Stimulated activated naive CD8-positive, alpha-beta T cell treated with anti-CD3 and anti-CD28 coated beads, Interleukin-15, Interleukin-2, amounts not matched to agents 100 ng/mL and 50 ng/mL, for 24 hours (primary cell): ENCODE results near the gene PAPPA.

Source experiments
- H3K27ac Mint-ChIP-seq: one replicate; pipeline ENCODE4 v1.8.0; 2021; ENCODE audit warnings: mild to moderate bottlenecking, mixed read lengths
- H3K27me3 Mint-ChIP-seq: one replicate; pipeline ENCODE4 v1.8.0; 2021; ENCODE audit warnings: mixed read lengths
- H3K36me3 Mint-ChIP-seq: one replicate; pipeline ENCODE4 v1.8.0; 2021; ENCODE audit warnings: low read depth, mixed read lengths
- H3K4me1 Mint-ChIP-seq: one replicate; pipeline ENCODE4 v1.8.0; 2021; ENCODE audit warnings: low read depth, mixed read lengths
- H3K4me3 Mint-ChIP-seq: one replicate; pipeline ENCODE4 v1.8.0; 2021; ENCODE audit warnings: mild to moderate bottlenecking, mixed read lengths
- H3K9me3 Mint-ChIP-seq: one replicate; pipeline ENCODE4 v1.8.0; 2021; ENCODE audit warnings: mixed read lengths

The PAPPA gene

DNA sequence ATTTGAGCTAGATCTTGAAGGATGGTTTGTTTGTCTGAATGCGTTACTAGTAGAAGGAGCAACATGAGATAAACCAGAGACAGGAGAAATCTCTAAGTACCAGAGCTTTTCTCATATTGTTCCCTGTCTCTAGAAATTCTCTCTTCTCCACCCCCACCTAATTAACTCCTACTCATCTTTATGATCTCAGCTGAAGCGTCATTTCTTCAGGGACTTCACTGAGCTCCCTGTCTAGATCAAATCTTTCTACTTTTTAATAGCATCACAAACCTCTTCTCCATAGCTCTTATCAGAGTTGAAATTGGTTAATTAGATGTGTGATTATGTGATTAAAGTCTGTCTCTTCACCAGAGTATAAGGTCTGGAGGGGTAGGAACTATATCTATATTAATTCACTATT is 226.2 kb downstream of the PAPPA start:
- Mint-ChIP-seq H3K4me1 (peaks cover 4% of the 10 kb centered on the region), H3K9me3 (peaks cover 5% of the 10 kb centered on the region), H3K36me3 (no peaks in the 10 kb centered on the region), H3K4me3 (no peak overlapping the region), H3K27ac (no peak overlapping the region), H3K27me3 (no peaks in the 10 kb centered on the region)

DNA sequence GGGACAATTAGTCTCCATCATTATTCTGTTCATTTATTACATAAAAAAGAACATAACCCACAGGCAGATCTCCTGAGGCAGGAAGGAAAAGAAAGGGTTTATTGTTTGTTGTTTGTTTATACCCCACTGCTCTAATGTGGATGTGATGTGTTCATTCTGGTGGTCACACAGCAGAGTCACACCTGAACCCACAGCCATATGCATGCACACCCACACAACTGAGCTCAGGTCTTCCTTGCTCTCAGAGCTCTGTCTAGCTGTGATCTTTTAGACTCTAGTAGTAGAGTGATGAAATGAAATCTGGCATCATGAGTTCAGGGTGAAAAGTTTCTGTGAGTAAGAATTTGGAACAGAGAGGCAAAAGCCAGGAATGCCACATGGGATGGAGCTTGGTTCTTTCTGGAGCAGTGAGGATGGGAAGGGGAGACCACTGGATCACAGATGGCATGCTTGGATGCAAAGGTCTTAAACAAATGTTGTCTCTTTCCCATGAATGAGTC is 227.0 kb downstream of the PAPPA start:
- no peak overlapping the region for H3K27ac Mint-ChIP-seq
- no peaks in the 10 kb centered on the region for H3K36me3 Mint-ChIP-seq
- H3K4me1 Mint-ChIP-seq: peaks cover 4% of the 10 kb centered on the region

GRCh38 chr9:116381350-116381749 is 227.8 kb downstream of the PAPPA start:
- Mint-ChIP-seq H3K4me1 (peaks cover 4% of the 10 kb centered on the region), H3K27ac (no peak overlapping the region), H3K36me3 (no peaks in the 10 kb centered on the region), H3K4me3 (no peak overlapping the region), H3K9me3 (no peaks in the 10 kb centered on the region), H3K27me3 (no peaks in the 10 kb centered on the region)

More for the DNA sequence above, 227.0 kb downstream of the PAPPA start:
- H3K4me3 Mint-ChIP-seq: no peak overlapping the region
- no peaks in the 10 kb centered on the region for H3K27me3 Mint-ChIP-seq
- no peaks in the 10 kb centered on the region for H3K9me3 Mint-ChIP-seq

DNA sequence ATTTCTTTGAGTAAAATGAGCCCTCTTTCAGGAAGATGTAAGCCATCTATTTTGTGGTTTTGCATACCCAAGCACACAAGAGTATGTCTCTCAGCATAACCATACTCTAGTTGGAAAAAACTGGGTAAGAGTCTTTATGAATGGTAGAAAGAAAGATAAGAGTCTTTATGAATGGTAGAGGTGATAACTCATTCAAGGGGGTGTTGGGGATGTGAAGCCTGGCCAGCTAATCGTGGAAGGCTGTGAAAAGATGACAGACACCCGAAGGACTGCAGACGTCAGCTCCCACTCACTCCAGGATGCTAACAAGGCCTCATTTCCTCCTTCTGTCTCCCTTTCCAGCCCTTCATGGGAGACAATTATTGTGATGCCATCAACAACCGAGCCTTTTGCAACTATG is 228.5 kb downstream of the PAPPA start:
- Mint-ChIP-seq H3K27ac (no peak overlapping the region), H3K9me3 (no peaks in the 10 kb centered on the region), H3K4me1 (peaks cover 4% of the 10 kb centered on the region), H3K36me3 (no peaks in the 10 kb centered on the region), H3K27me3 (no peaks in the 10 kb centered on the region), H3K4me3 (no peak overlapping the region)

GRCh38 chr9:116383133-116383532 is 229.5 kb downstream of the PAPPA start:
- H3K9me3 Mint-ChIP-seq: no peaks in the 10 kb centered on the region

GRCh38 chr9:116383936-116384335 is 230.3 kb downstream of the PAPPA start:
- Mint-ChIP-seq H3K9me3 (no peaks in the 10 kb centered on the region), H3K27me3 (no peaks in the 10 kb centered on the region)

More at GRCh38 chr9:116383133-116383532, 229.5 kb downstream of the PAPPA start:
- H3K4me3 Mint-ChIP-seq: no peak overlapping the region
- H3K27me3 Mint-ChIP-seq: no peaks in the 10 kb centered on the region
- H3K4me1 Mint-ChIP-seq: peaks cover 4% of the 10 kb centered on the region
- H3K36me3 Mint-ChIP-seq: no peaks in the 10 kb centered on the region
- H3K27ac Mint-ChIP-seq: no peak overlapping the region

GRCh38 chr9:116387934-116388698 is 234.5 kb downstream of the PAPPA start:
- H3K27ac Mint-ChIP-seq: no peak overlapping the region
- no peak overlapping the region for H3K4me3 Mint-ChIP-seq

More at GRCh38 chr9:116383936-116384335, 230.3 kb downstream of the PAPPA start:
- H3K36me3 Mint-ChIP-seq: no peaks in the 10 kb centered on the region
- H3K4me3 Mint-ChIP-seq: no peak overlapping the region
- peaks cover 4% of the 10 kb centered on the region for H3K4me1 Mint-ChIP-seq
- no peak overlapping the region for H3K27ac Mint-ChIP-seq

GRCh38 chr9:116389541-116390302 is 236.1 kb downstream of the PAPPA start:
- Mint-ChIP-seq H3K4me1 (no peaks in the 10 kb centered on the region), H3K4me3 (no peak overlapping the region), H3K9me3 (no peaks in the 10 kb centered on the region), H3K27me3 (no peaks in the 10 kb centered on the region), H3K27ac (no peak overlapping the region), H3K36me3 (no peaks in the 10 kb centered on the region)

More at GRCh38 chr9:116387934-116388698, 234.5 kb downstream of the PAPPA start:
- H3K4me1 Mint-ChIP-seq: no peaks in the 10 kb centered on the region
- H3K36me3 Mint-ChIP-seq: no peaks in the 10 kb centered on the region
- H3K27me3 Mint-ChIP-seq: no peaks in the 10 kb centered on the region
- no peaks in the 10 kb centered on the region for H3K9me3 Mint-ChIP-seq

DNA sequence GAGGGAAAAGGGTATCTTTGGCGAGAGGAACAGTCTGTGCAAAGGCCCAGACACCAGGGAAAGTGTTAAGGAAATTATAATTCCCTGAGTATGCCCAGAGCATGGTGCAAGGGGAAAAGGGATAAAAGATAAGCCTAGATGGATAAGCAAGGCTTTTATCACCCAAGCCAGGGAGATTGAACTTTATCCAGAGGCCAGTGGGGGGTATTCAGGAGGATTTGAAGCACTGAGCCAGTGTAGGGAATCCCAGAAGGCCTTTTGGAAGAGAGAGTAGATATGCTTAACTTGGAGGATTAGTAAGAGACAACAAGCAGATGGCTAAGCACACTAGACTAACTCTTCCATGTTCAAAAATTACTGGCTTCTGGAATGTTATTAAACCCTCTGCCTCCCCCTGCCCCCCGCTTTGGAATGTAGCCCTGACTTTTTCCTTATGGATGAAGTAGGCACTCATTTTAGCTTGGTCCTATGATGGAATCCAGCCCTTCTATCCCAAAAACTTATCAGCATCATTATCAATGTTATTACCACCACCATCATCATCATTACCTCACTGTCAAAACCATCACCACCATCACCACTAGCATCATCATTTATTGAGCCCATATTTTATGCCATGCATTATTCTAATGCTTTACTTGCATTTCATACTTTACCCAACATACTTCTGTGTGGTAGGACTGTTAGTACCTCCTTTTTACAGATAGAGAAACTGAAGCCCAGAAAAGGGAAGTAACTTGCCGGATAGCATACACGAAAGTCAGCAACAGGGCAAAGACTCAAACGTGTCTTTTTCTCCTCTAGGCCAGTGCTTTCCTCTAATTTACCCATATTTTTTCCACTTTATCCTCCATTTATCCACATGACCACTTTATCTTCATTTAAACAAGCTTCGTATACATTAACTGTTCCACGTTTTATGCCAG is 237.0 kb downstream of the PAPPA start:
- no peaks in the 10 kb centered on the region for H3K36me3 Mint-ChIP-seq
- no peak overlapping the region for H3K4me3 Mint-ChIP-seq
- H3K4me1 Mint-ChIP-seq: no peaks in the 10 kb centered on the region
- no peaks in the 10 kb centered on the region for H3K9me3 Mint-ChIP-seq
- no peaks in the 10 kb centered on the region for H3K27me3 Mint-ChIP-seq
- no peak overlapping the region for H3K27ac Mint-ChIP-seq

DNA sequence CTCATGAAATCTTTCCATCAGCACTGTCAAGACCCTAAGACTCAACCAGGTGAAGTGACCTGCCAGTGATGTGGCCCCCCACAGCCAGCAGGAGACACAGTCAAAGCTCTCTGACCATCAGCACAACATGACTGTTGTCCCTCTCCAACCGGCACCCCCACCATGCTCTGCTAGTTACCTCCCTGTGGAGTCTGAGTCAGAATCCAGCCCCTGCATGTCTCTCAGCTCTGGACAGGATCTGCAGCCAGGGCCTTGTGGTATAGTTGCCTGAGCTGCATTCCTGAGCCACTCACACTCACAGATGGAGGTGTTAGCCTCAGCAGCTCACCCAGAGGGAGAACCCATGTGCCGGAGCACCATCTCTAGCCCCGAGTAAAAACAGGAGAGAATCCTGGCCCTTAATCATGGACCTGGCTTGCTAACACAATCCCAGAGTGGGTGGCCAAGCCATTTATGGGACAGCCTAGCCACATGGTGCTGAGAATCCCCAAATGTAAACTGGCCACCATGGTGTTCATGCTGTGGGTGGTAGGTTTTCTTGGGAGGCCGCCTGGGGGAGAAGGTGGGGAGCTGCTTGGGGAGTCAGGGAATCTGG is 237.8 kb downstream of the PAPPA start:
- Mint-ChIP-seq H3K27me3 (no peaks in the 10 kb centered on the region), H3K4me3 (no peak overlapping the region), H3K27ac (no peak overlapping the region), H3K36me3 (no peaks in the 10 kb centered on the region), H3K9me3 (no peaks in the 10 kb centered on the region), H3K4me1 (no peaks in the 10 kb centered on the region)

GRCh38 chr9:116393198-116393597 is 239.6 kb downstream of the PAPPA start:
- H3K4me1 Mint-ChIP-seq: no peaks in the 10 kb centered on the region
- no peaks in the 10 kb centered on the region for H3K27me3 Mint-ChIP-seq
- H3K9me3 Mint-ChIP-seq: no peaks in the 10 kb centered on the region
- H3K27ac Mint-ChIP-seq: no peak overlapping the region
- H3K4me3 Mint-ChIP-seq: no peak overlapping the region
- no peaks in the 10 kb centered on the region for H3K36me3 Mint-ChIP-seq

- H3K9me3 Mint-ChIP-seq: no peaks in the 10 kb centered on the region
- H3K4me3 Mint-ChIP-seq: no peak overlapping the region
- no peak overlapping the region for H3K27ac Mint-ChIP-seq
- H3K4me1 Mint-ChIP-seq: no peaks in the 10 kb centered on the region
- H3K27me3 Mint-ChIP-seq: no peaks in the 10 kb centered on the region
- no peaks in the 10 kb centered on the region for H3K36me3 Mint-ChIP-seq
Measured at GRCh38 chr9:116394070-116394469, 240.5 kb downstream of the PAPPA start.

DNA sequence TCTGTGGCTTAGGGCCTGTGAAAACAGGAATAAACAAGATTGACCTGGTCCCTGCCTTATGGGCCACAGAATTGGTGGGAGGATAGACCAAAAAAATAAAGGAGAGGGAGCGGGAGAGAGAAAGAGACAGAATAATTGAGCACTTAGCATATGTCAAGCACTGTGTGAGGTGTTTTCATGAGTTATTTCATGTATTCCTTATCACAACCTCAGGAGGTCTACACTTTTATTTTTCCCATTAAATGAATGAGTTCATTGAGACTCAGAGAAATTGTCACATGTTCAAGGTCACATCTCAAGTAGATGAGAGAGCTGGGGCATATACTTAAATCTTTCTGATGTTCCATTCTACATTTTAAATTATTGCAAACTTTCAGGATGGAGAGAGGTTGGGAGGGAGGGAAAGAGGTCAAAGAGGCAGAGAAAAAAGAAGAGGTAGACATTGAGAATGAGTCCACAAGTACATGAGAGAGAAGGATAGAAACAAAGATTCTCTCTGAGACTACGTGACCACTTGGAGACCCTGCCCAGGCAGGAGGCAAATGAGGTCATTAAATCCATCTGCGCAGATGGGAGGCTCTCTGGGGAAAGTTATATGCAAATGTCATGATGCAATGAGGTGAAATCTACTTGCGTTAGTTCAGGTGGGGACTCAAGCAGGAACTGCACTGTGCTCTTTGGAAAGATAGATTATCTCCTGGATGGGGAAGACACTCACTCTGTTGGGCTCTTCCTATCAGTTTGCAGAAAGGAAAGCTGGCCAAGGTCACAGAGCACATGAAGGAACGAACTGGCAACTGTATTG is 241.5 kb downstream of the PAPPA start:
- Mint-ChIP-seq H3K9me3 (no peaks in the 10 kb centered on the region), H3K27me3 (no peaks in the 10 kb centered on the region), H3K4me3 (no peak overlapping the region), H3K27ac (no peak overlapping the region), H3K36me3 (no peaks in the 10 kb centered on the region), H3K4me1 (no peaks in the 10 kb centered on the region)

DNA sequence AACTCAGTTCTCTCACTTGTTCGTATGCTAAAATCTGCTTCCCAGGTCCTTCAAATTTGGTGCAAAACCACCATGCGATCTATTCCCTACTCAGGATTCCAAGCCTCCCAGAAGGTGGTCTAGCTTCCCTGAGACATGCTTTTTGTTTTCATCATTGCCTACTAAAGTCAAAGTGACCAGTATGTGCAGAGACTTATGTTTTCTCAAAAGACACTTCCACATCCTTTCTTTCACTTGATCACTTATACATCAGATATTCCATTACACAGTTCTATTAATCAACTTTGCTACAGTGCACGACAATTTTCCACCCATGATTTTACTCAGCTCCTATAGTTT is 242.1 kb downstream of the PAPPA start:
- Mint-ChIP-seq H3K9me3 (no peaks in the 10 kb centered on the region), H3K36me3 (no peaks in the 10 kb centered on the region), H3K4me1 (no peaks in the 10 kb centered on the region), H3K27ac (no peak overlapping the region), H3K27me3 (no peaks in the 10 kb centered on the region), H3K4me3 (no peak overlapping the region)
